HepG2 (cell line): ENCODE measurements around the gene DIAPH3. TPM values are rescaled to one million over a fixed set of nuclear protein-coding genes. Genes with fewer than 3 reads are reported as not detected.

ENCODE experiments used
- ATAC-seq: fragments of 200-7000 bp; cut with Tn5 transposase; 3 replicates; pipeline ENCODE4 v1.9.1; 2020; ENCODE audit warnings: mild to moderate bottlenecking, moderate library complexity
- BruUV-seq: library from RNA; stranded (reverse); fragments of 400-500 nt; replicated peaks from 2 replicates; lab custom pipeline; 2021; lab: Mats Ljungman, UMichigan
- CTCF ChIA-PET: fragments of 300-600 bp; formaldehyde crosslinking; extraction: SDS; loops from one replicate; lab custom pipeline; 2021; ENCODE audit warnings: low total read pairs, inconsistent platforms, low intra/inter-chr PET ratio; lab: Yijun Ruan, JAX
- POLR2A ChIA-PET: fragments of 350-600 bp; sonication (Branson Sonifier 250); formaldehyde crosslinking; loops from one replicate; lab custom pipeline; 2020; ENCODE audit warnings: antibody characterized with exemption, inconsistent platforms; lab: Yijun Ruan, JAX
- DNase-seq: peaks from one replicate; pipeline ENCODE4 v3.0.0-alpha.2; 2015; ENCODE audit warnings: low spot score
- FAIRE-seq: peaks from 3 replicates; lab custom pipeline; 2011; peaks lifted over from hg19 to GRCh38; lab: Jason Lieb, UNC
- H2AFZ ChIP-seq: one replicate; pipeline ENCODE4 v1.6.1; 2011; ENCODE audit warnings: low read length, inconsistent platforms
- H3K27ac ChIP-seq: fragments of 300-600 bp; 3 replicates; pipeline ENCODE4 v1.8.0; 2011; ENCODE audit warnings: mixed run types, mild to moderate bottlenecking, mixed read lengths, low read length, inconsistent platforms; ENCODE audit not compliant: insufficient read depth; ENCODE audit errors: extremely low read length
- H3K27me3 ChIP-seq, 2 experiments: fragments of 200-600 bp in 1 of 2; 2 replicates in 1 of 2; 3 replicates in 1 of 2; pipeline versions ENCODE4 v1.6.0 to v1.8.0; 2011; ENCODE audit warnings: low read length in 2 of 2, mild to moderate bottlenecking in 2 of 2, moderate library complexity in 2 of 2, inconsistent platforms in 1 of 2; ENCODE audit not compliant: insufficient read depth in 2 of 2, control insufficient read depth in 1 of 2
- H3K36me3 ChIP-seq, 2 experiments: fragments of 200-600 bp in 1 of 2; replicated peaks in 1 of 2; 2 replicates in 1 of 2; 3 replicates in 1 of 2; pipeline versions ENCODE4 v1.5.1 to v1.8.0; 2011; ENCODE audit warnings: low read length in 2 of 2, inconsistent platforms in 1 of 2; ENCODE audit not compliant: insufficient read depth in 2 of 2, control insufficient read depth in 1 of 2
- H3K4me1 ChIP-seq: 2 replicates; pipeline ENCODE4 v1.5.1; 2012; ENCODE audit warnings: low read length, inconsistent platforms; ENCODE audit not compliant: insufficient read depth
- H3K4me2 ChIP-seq: 2 replicates; pipeline ENCODE4 v1.6.0; 2011; ENCODE audit warnings: low read depth, low read length, inconsistent platforms
- H3K4me3 ChIP-seq, 3 experiments: fragments of 200-600 bp in 1 of 3; sonication (generic), shearing (Covaris generic) in 1 of 3; replicated peaks in 1 of 3; 2 replicates each; pipeline ENCODE4 v1.5.1; 2011 to 2016; ENCODE audit warnings: low read length in 3 of 3, inconsistent platforms in 2 of 3, low read depth in 2 of 3, mild to moderate bottlenecking in 2 of 3, control low read depth in 1 of 3, mixed read lengths in 1 of 3; ENCODE audit not compliant: insufficient read depth in 1 of 3
- H3K79me2 ChIP-seq: one replicate; pipeline ENCODE4 v1.6.1; 2011; ENCODE audit warnings: low read length, inconsistent platforms; ENCODE audit not compliant: insufficient read depth
- H3K9ac ChIP-seq: 2 replicates; pipeline ENCODE4 v1.6.0; 2011; ENCODE audit warnings: mild to moderate bottlenecking, low read depth, low read length, inconsistent platforms; ENCODE audit not compliant: insufficient read depth
- H3K9me3 ChIP-seq: 2 replicates; pipeline ENCODE4 v1.5.1; 2012; ENCODE audit warnings: mild to moderate bottlenecking, low read length
- H4K20me1 ChIP-seq: 2 replicates; pipeline ENCODE4 v1.6.0; 2011; ENCODE audit warnings: inconsistent platforms, mild to moderate bottlenecking, low read length, moderate library complexity; ENCODE audit not compliant: insufficient read depth
- BATF2 ChIP-seq: sonication (generic); formaldehyde crosslinking; IDR thresholded peaks from 2 replicates; pipeline ENCODE4 v1.8.0; 2022; ENCODE audit warnings: mild to moderate bottlenecking, missing genetic modification reagents, moderate library complexity
- EP300 ChIP-seq, 3 experiments: sonication (generic) in 1 of 3; formaldehyde crosslinking in 1 of 3; IDR thresholded peaks; 2 replicates each; pipeline versions ENCODE4 v1.5.1 to v1.6.1; 2011 to 2020; ENCODE audit warnings: low read depth in 2 of 3, low read length in 2 of 3, borderline replicate concordance in 1 of 3, improper control_type of control experiment in 1 of 3, mild to moderate bottlenecking in 1 of 3, missing genetic modification reagents in 1 of 3, moderate library complexity in 1 of 3
- NBN ChIP-seq: fragments of 450-650 bp; conservative IDR thresholded peaks from 2 replicates; pipeline ENCODE4 v1.6.1; 2017
- ZNF7 ChIP-seq: IDR thresholded peaks from 2 replicates; pipeline ENCODE4 v1.6.1; 2016; ENCODE audit warnings: missing biosample characterization, missing genetic modification reagents
- ZSCAN21 ChIP-seq: sonication (generic); formaldehyde crosslinking; IDR thresholded peaks from 2 replicates; pipeline ENCODE4 v1.8.0; 2022; ENCODE audit warnings: mild to moderate bottlenecking, missing genetic modification reagents, moderate library complexity, borderline replicate concordance
- WGBS: methylation state at CpG from one replicate; pipeline ENCODE4 v1.1.6; 2017; ENCODE audit warnings: low lambda C conversion rate; 5-methylcytosine and 5-hydroxymethylcytosine counted together
- in situ Hi-C: cut with HindIII; loops from 2 replicates; pipeline ENCODE4 v1.10.0; 2017; ENCODE audit warnings: low pct_unique_long_range_greater_than_20kb; ENCODE audit not compliant: extremely low pct_ligation_motif_present
- intact Hi-C: fragments of 100-400 bp; cut with micrococcal nuclease; formaldehyde crosslinking; loops from one replicate; pipeline ENCODE4 v1.10.0; 2022; ENCODE audit not compliant: unreplicated experiment
- polyA plus RNA-seq, 8 experiments: library from polyadenylated mRNA; depleted of rRNA in 3 of 8; stranded (reverse) in 7 of 8; unstranded in 1 of 8; fragments of >200 nt; fragmentation: Illumina TruSeq in 4 of 8; extraction: Trizol in 4 of 8; gene quantifications; 2 replicates each; pipeline versions ENCODE4 v1.2.1 to v1.2.3, GENCODE V29; 2011 to 2016; ENCODE audit warnings: low read depth in 4 of 8, missing spikeins in 1 of 8, mixed read lengths in 1 of 8; ENCODE audit not compliant: insufficient read depth in 1 of 8
- total RNA-seq, 5 experiments: library from RNA; depleted of rRNA; stranded (reverse); fragments of >200 nt; fragmentation: Illumina TruSeq; extraction: Trizol; gene quantifications; 2 replicates each; pipeline ENCODE4 v1.2.3, GENCODE V29; 2016; ENCODE audit warnings: low read depth in 1 of 5
- TF ChIP-seq, protein P1 (sequence below): sonication (generic); formaldehyde crosslinking; IDR thresholded peaks from 2 replicates; pipeline ENCODE4 v1.9.0; 2021; ENCODE audit warnings: missing genetic modification reagents, borderline replicate concordance
- TF ChIP-seq, protein P2 (sequence below): sonication (generic); formaldehyde crosslinking; IDR thresholded peaks from 2 replicates; pipeline ENCODE4 v1.4.0; 2020; ENCODE audit warnings: missing genetic modification reagents

Gene DIAPH3
- total and polyA plus RNA-seq, 2 of the 13 experiments (the other 11 are each of a cell fraction or from before 2014, with no cell fraction given), result 4.0 to 9.3 TPM

- in situ Hi-C loops, result no loop called here
- Histone ChIP-seq H3K4me2 (no peak overlapping the region), H3K9ac (no peak overlapping the region), H4K20me1 (no peaks in the 10 kb centered on the region), H3K4me3 (no peak overlapping the region), H3K27me3 (no peaks in the 10 kb centered on the region), H3K36me3 (no peaks in the 10 kb centered on the region; a peak in 1 of 5 replicates), H2AFZ (no peak overlapping the region), H3K4me1 (no peaks in the 10 kb centered on the region), H3K27ac (no peak overlapping the region), H3K9me3 (no peaks in the 10 kb centered on the region), H3K79me2 (no peaks in the 10 kb centered on the region)
- intact Hi-C loops, result no loop called here
- ATAC-seq (no peak), DNase-seq (no peak), FAIRE-seq (no peak)
- 97% methylated on average over 3 of the region's 3 CpGs for WGBS
- ChIA-PET POLR2A (no interaction called here), CTCF (no interaction called here)
- TF ChIP-seq, protein P1, sequence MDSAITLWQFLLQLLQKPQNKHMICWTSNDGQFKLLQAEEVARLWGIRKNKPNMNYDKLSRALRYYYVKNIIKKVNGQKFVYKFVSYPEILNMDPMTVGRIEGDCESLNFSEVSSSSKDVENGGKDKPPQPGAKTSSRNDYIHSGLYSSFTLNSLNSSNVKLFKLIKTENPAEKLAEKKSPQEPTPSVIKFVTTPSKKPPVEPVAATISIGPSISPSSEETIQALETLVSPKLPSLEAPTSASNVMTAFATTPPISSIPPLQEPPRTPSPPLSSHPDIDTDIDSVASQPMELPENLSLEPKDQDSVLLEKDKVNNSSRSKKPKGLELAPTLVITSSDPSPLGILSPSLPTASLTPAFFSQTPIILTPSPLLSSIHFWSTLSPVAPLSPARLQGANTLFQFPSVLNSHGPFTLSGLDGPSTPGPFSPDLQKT (CRISPR knock-in tag), result no peak
- TF ChIP-seq NBN (no peak), ZNF7 (no peak), ZSCAN21 (CRISPR knock-in tag) (no peak), BATF2 (CRISPR knock-in tag) (no peak), EP300 (IDR thresholded peaks at IDR 0.05; ENCODE audit: low read depth in 2 of 2, low read length in 2 of 2) (no peak), EP300 (CRISPR knock-in tag; IDR thresholded peaks at IDR 0.05; ENCODE audit: borderline replicate concordance) (no peak)
- TF ChIP-seq, protein P2, sequence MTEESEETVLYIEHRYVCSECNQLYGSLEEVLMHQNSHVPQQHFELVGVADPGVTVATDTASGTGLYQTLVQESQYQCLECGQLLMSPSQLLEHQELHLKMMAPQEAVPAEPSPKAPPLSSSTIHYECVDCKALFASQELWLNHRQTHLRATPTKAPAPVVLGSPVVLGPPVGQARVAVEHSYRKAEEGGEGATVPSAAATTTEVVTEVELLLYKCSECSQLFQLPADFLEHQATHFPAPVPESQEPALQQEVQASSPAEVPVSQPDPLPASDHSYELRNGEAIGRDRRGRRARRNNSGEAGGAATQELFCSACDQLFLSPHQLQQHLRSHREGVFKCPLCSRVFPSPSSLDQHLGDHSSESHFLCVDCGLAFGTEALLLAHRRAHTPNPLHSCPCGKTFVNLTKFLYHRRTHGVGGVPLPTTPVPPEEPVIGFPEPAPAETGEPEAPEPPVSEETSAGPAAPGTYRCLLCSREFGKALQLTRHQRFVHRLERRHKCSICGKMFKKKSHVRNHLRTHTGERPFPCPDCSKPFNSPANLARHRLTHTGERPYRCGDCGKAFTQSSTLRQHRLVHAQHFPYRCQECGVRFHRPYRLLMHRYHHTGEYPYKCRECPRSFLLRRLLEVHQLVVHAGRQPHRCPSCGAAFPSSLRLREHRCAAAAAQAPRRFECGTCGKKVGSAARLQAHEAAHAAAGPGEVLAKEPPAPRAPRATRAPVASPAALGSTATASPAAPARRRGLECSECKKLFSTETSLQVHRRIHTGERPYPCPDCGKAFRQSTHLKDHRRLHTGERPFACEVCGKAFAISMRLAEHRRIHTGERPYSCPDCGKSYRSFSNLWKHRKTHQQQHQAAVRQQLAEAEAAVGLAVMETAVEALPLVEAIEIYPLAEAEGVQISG (CRISPR knock-in tag), result no peak
- BruUV-seq, result no TSS peak
These were observed 137.4 kb downstream of the DIAPH3 start for GRCh38 chr13:60026286-60026685.
